ENCODE data around the gene NRXN3. TPM values are rescaled to one million over a fixed set of nuclear protein-coding genes. Genes with fewer than 3 reads are reported as not detected.

NRXN3 gene
- polyA plus RNA-seq, 1 donor from 2014 or later = 110 TPM

GRCh38 chr14:79586416-79586815, 1416.2 kb downstream of the NRXN3 start:
- Histone ChIP-seq H3K9me2 (ENCODE audit: insufficient read depth, low read length) (no peaks in the 10 kb centered on the region), H3K27ac (ENCODE audit: low read length) (no peak overlapping the region), H3K79me2 (replicated peaks; ENCODE audit: insufficient read depth, low read length) (no peaks in the 10 kb centered on the region), H2AFZ (ENCODE audit: low read depth, low read length) (no peak overlapping the region), H3K9me3 (ENCODE audit: low read length) (no peaks in the 10 kb centered on the region), H3K9ac (ENCODE audit: low read length) (no peak overlapping the region), H3K4me3 (ENCODE audit: low read length) (no peak overlapping the region), H3K27me3 (ENCODE audit: insufficient read depth, low read depth, low read length) (no peaks in the 10 kb centered on the region), H3K36me3 (ENCODE audit: insufficient read depth, low read length) (no peaks in the 10 kb centered on the region), H3F3A (ENCODE audit: insufficient read depth, low read length, poor library complexity, severe bottlenecking) (peaks cover 3% of the 10 kb centered on the region), H4K20me1 (ENCODE audit: insufficient read depth) (no peaks in the 10 kb centered on the region), H3K4me2 (ENCODE audit: low read length) (no peak overlapping the region)
- TF ChIP-seq REST (IDR thresholded peaks at IDR 0.05; ENCODE audit: borderline replicate concordance) (no peak), MXI1 (conservative IDR thresholded peaks at IDR 0.05; ENCODE audit: poor library complexity, severe bottlenecking) (no peak), RAD21 (conservative IDR thresholded peaks at IDR 0.05) (no peak), EZH2 (IDR thresholded peaks at IDR 0.05; ENCODE audit: borderline replicate concordance, insufficient read depth, low read length, poor library complexity, severe bottlenecking) (no peak), POLR2AphosphoS5 (IDR thresholded peaks at IDR 0.05) (no peak), SMC3 (conservative IDR thresholded peaks at IDR 0.05; ENCODE audit: poor library complexity) (no peak), TAF1 (IDR thresholded peaks at IDR 0.05; ENCODE audit: low read depth) (no peak)
- TF ChIP-seq, protein P1, sequence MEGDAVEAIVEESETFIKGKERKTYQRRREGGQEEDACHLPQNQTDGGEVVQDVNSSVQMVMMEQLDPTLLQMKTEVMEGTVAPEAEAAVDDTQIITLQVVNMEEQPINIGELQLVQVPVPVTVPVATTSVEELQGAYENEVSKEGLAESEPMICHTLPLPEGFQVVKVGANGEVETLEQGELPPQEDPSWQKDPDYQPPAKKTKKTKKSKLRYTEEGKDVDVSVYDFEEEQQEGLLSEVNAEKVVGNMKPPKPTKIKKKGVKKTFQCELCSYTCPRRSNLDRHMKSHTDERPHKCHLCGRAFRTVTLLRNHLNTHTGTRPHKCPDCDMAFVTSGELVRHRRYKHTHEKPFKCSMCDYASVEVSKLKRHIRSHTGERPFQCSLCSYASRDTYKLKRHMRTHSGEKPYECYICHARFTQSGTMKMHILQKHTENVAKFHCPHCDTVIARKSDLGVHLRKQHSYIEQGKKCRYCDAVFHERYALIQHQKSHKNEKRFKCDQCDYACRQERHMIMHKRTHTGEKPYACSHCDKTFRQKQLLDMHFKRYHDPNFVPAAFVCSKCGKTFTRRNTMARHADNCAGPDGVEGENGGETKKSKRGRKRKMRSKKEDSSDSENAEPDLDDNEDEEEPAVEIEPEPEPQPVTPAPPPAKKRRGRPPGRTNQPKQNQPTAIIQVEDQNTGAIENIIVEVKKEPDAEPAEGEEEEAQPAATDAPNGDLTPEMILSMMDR (IDR thresholded peaks at IDR 0.05; ENCODE audit: poor library complexity, severe bottlenecking) = no peak

DNA sequence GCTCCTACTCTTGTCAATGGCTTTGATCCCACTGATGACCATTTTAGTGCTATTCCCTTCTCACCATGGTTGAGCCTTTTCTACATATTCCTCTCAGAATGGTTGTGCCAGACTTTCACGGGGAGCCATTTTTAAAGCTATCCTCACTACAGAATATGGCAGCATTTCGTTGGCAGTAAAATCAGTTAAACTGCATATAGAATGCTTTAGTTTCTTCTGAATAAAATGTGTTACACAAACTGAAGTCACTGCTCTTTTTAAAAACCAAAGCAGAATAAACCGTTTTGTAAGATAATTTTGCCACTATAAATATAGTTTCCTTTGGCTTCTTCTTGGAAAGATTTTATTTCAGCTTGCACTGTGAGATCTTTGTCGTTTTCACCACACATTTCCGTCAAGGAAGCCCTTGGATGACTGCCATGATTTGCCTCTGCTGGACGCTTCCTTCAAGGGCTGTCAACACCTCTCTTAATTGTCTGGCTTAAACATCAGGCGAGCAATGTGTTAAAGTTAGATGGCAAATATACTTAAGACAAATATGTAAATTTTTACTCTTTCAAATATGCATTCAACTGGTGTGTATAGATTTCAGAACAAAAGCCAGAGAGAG, 1416.9 kb downstream of the NRXN3 start:
- Histone ChIP-seq H3F3A (ENCODE audit: insufficient read depth, low read length, poor library complexity, severe bottlenecking) (peaks cover 3% of the 10 kb centered on the region), H3K27ac (ENCODE audit: low read length) (no peak overlapping the region), H3K27me3 (ENCODE audit: insufficient read depth, low read depth, low read length) (no peaks in the 10 kb centered on the region), H3K36me3 (ENCODE audit: insufficient read depth, low read length) (no peaks in the 10 kb centered on the region), H3K9me3 (ENCODE audit: low read length) (no peaks in the 10 kb centered on the region), H2AFZ (ENCODE audit: low read depth, low read length) (no peak overlapping the region), H3K4me3 (ENCODE audit: low read length) (no peak overlapping the region), H3K9ac (ENCODE audit: low read length) (no peak overlapping the region), H3K9me2 (ENCODE audit: insufficient read depth, low read length) (no peaks in the 10 kb centered on the region), H4K20me1 (ENCODE audit: insufficient read depth) (no peaks in the 10 kb centered on the region), H3K79me2 (replicated peaks; ENCODE audit: insufficient read depth, low read length) (no peaks in the 10 kb centered on the region), H3K4me2 (ENCODE audit: low read length) (peak overlapping the region; percentile 26)
- TF ChIP-seq MXI1 (conservative IDR thresholded peaks at IDR 0.05; ENCODE audit: poor library complexity, severe bottlenecking) (no peak), EZH2 (IDR thresholded peaks at IDR 0.05; ENCODE audit: borderline replicate concordance, insufficient read depth, low read length, poor library complexity, severe bottlenecking) (no peak), POLR2AphosphoS5 (IDR thresholded peaks at IDR 0.05) (no peak), EP300 (conservative IDR thresholded peaks at IDR 0.05; ENCODE audit: poor library complexity, severe bottlenecking) (no peak), SMC3 (conservative IDR thresholded peaks at IDR 0.05; ENCODE audit: poor library complexity) (no peak), REST (IDR thresholded peaks at IDR 0.05; ENCODE audit: borderline replicate concordance) (no peak), TAF1 (IDR thresholded peaks at IDR 0.05; ENCODE audit: low read depth) (no peak), RAD21 (conservative IDR thresholded peaks at IDR 0.05) (no peak)
- TF ChIP-seq, protein P1 (IDR thresholded peaks at IDR 0.05; ENCODE audit: poor library complexity, severe bottlenecking) = no peak
